Breast epithelium (tissue), 4 donors: ENCODE data around the gene KMT2E. TPM values are rescaled to one million over a fixed set of nuclear protein-coding genes. Genes with fewer than 3 reads are reported as not detected.

Experiments used
- DNase-seq, 2 donors: peaks; one replicate each; pipeline ENCODE4 v3.0.0-alpha.2; 2019; ENCODE audit warnings: low spot score in 2 of 2
- H3K27ac ChIP-seq, 2 donors: fragments of 200-600 bp; sonication (generic) in 1 of 2; one replicate each; pipeline ENCODE4 v1.5.1; 2016 to 2019; ENCODE audit warnings: mild to moderate bottlenecking in 1 of 2
- H3K27me3 ChIP-seq, 2 donors: fragments of 200-600 bp; sonication (generic) in 1 of 2; one replicate each; pipeline versions ENCODE4 v1.5.1 to v1.6.0; 2017 to 2019; ENCODE audit warnings: control low read depth in 1 of 2, mild to moderate bottlenecking in 1 of 2
- H3K36me3 ChIP-seq: fragments of 200-600 bp; one replicate; pipeline ENCODE4 v1.5.1; 2019
- H3K4me1 ChIP-seq, 2 donors: fragments of 200-600 bp; sonication (generic); one replicate each; pipeline ENCODE4 v1.5.1; 2016 to 2019; ENCODE audit warnings: control low read depth in 1 of 2
- H3K4me3 ChIP-seq, 3 donors: fragments of 200-600 bp; sonication (generic); 1 replicate in 2 of 3; 2 replicates in 1 of 3; pipeline ENCODE4 v1.5.1; 2016 to 2019; ENCODE audit warnings: mild to moderate bottlenecking in 3 of 3, moderate library complexity in 2 of 3
- H3K9me3 ChIP-seq, 2 donors: fragments of 200-600 bp; sonication (generic) in 1 of 2; one replicate each; pipeline ENCODE4 v1.5.1; 2016 to 2019; ENCODE audit warnings: control low read depth in 1 of 2
- POLR2A ChIP-seq: fragments of 450-650 bp; IDR thresholded peaks from one replicate; pipeline ENCODE4 v1.6.1; 2016; ENCODE audit warnings: antibody characterized with exemption, mild to moderate bottlenecking, moderate library complexity
- POLR2AphosphoS5 ChIP-seq, 3 donors: sonication (generic); formaldehyde crosslinking; IDR thresholded peaks; one replicate each; pipeline ENCODE4 v1.6.1; 2017; ENCODE audit warnings: antibody characterized with exemption in 3 of 3
- intact Hi-C: fragments of 100-400 bp; cut with DNase I; formaldehyde crosslinking; loops from one replicate; pipeline ENCODE4 v1.15.1; 2023; ENCODE audit warnings: low total_unique reads
- total RNA-seq, 3 donors: library from RNA; depleted of rRNA; stranded (reverse); fragments of >200 nt; gene quantifications; one replicate each; pipeline ENCODE4 v1.1.0, GENCODE V29; 2016
- TF ChIP-seq, protein P1 (sequence below), 3 donors: fragments of 450-650 bp; IDR thresholded peaks; one replicate each; pipeline ENCODE4 v1.5.1; 2016 to 2017; ENCODE audit warnings: antibody characterized with exemption in 3 of 3, mild to moderate bottlenecking in 3 of 3, moderate library complexity in 3 of 3

The KMT2E gene
- total RNA-seq, 3 donors from 2014 or later = 88.2 to 184 (median 168) TPM

DNA sequence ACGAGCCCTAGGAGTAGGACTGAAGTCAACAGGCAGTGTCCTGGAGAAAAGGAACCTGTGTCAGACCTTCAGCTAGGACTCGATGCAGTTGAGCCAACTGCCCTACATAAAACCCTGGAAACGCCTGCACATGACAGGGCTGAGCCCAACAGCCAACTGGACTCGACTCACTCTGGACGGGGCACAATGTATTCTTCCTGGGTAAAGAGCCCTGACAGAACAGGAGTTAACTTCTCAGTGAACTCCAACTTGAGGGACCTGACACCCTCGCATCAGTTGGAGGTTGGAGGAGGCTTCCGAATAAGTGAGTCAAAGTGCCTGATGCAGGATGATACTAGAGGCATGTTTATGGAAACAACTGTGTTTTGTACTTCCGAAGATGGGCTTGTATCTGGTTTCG, 93.5 kb downstream of the KMT2E start:
- intact Hi-C loops = no loop called here
- no peak overlapping the region for H3K27ac ChIP-seq
- H3K27me3 ChIP-seq = no peaks in the 10 kb centered on the region
- no peaks in the 10 kb centered on the region for H3K9me3 ChIP-seq
- H3K4me1 ChIP-seq = no peaks in the 10 kb centered on the region
- DNase-seq = no peak
- TF ChIP-seq POLR2A = no peak
- TF ChIP-seq, protein P1, sequence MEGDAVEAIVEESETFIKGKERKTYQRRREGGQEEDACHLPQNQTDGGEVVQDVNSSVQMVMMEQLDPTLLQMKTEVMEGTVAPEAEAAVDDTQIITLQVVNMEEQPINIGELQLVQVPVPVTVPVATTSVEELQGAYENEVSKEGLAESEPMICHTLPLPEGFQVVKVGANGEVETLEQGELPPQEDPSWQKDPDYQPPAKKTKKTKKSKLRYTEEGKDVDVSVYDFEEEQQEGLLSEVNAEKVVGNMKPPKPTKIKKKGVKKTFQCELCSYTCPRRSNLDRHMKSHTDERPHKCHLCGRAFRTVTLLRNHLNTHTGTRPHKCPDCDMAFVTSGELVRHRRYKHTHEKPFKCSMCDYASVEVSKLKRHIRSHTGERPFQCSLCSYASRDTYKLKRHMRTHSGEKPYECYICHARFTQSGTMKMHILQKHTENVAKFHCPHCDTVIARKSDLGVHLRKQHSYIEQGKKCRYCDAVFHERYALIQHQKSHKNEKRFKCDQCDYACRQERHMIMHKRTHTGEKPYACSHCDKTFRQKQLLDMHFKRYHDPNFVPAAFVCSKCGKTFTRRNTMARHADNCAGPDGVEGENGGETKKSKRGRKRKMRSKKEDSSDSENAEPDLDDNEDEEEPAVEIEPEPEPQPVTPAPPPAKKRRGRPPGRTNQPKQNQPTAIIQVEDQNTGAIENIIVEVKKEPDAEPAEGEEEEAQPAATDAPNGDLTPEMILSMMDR (IDR thresholded peaks at IDR 0.05) = no peak
- no peak overlapping the region for H3K4me3 ChIP-seq
- peaks cover 20% of the 10 kb centered on the region for H3K36me3 ChIP-seq

DNA sequence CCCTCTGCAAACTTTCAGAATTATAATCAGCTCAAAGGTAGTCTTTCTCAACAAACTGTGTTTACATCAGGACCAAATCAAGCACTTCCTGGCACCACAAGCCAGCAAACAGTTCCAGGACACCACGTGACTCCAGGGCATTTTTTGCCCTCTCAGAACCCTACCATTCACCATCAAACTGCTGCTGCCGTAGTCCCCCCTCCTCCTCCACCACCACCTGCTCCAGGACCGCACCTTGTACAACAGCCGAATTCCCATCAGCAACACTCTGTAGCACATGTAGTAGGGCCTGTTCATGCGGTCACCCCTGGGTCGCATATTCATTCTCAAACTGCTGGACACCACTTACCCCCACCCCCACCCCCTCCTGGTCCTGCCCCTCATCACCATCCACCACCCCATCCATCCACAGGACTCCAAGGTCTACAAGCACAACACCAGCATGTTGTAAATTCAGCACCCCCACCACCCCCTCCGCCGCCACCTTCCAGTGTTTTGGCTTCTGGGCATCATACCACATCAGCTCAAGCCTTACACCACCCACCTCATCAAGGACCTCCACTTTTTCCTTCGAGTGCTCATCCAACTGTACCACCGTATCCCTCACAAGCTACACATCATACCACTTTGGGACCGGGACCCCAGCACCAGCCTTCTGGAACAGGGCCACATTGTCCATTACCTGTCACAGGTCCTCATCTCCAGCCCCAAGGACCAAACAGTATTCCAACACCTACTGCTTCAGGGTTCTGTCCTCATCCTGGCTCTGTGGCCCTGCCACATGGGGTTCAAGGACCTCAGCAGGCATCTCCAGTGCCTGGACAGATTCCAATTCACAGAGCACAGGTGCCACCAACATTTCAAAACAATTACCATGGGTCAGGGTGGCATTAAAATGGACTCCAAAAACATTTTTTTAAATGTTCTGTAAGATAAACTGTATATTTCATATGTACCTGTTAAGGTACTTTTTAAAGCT, 98.7 kb downstream of the KMT2E start:
- Histone ChIP-seq H3K4me1 (no peaks in the 10 kb centered on the region), H3K9me3 (no peaks in the 10 kb centered on the region), H3K27ac (peak overlapping the region; percentile 22 to 40), H3K36me3 (peaks cover 24% of the 10 kb centered on the region), H3K4me3 (no peak overlapping the region), H3K27me3 (no peaks in the 10 kb centered on the region)
- TF ChIP-seq POLR2AphosphoS5 (IDR thresholded peaks at IDR 0.05) = peak in 1 of 3 donors; percentile 25
- no peak for TF ChIP-seq POLR2A
- intact Hi-C loops = no loop called here
- DNase-seq = no peak

DNA sequence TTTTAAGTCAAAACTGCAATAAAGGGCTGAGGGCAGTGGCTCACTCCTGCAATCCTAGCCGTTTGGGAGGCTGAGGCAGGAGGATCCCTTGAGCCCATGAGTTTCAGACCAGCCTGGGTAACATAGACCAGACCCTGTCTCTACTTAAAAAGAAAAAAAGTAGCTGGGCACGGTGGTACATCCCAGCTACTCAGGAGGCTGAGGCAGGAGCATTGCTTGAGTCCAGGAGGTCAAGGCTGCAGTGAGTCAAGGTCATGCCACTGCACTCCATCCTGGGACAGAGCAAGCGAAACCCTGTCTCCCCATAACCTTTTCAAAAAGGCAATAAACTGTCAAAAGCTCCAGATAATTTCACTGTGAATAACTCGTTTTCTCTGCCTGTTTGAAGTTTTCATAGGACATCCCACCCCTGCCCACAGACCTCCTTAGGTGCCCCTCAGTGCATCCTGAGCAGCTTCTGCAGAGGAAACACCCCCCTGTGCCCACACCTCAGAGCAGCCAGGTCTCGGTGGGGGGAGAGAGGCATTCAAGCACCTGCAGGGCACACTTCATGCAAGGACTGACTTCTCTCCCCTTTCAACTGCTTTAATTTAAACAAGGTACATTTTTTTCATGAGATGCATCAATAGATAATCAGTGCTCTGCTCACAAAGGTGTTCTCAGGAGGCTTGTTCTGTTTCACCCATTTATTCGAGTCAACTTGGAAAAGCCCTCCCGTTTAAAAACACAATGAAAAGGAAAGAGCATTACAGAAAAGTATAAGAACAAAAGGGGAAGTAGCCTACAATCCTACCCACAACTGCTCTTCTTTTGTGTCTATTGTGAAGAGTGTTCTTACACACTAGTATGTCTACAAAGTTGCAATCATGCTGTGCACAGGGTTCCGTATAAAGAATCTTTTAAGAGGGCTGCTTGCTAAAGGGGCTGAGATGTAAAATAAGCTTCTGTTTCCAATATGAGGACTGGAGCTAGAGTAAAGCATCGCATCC, 104.9 kb downstream of the KMT2E start:
- H3K4me3 ChIP-seq = no peak overlapping the region
- peaks cover 4% of the 10 kb centered on the region for H3K36me3 ChIP-seq
- no peaks in the 10 kb centered on the region for H3K4me1 ChIP-seq
- intact Hi-C loops = no loop called here
- H3K9me3 ChIP-seq = no peaks in the 10 kb centered on the region
- DNase-seq = no peak
- H3K27me3 ChIP-seq = no peaks in the 10 kb centered on the region
- H3K27ac ChIP-seq = no peak overlapping the region
- TF ChIP-seq POLR2A (no peak), POLR2AphosphoS5 (IDR thresholded peaks at IDR 0.05) (no peak)
- TF ChIP-seq, protein P1 (IDR thresholded peaks at IDR 0.05) = no peak

- H3K4me1 ChIP-seq = no peaks in the 10 kb centered on the region
- H3K4me3 ChIP-seq = no peak overlapping the region
- no peaks in the 10 kb centered on the region for H3K36me3 ChIP-seq
- DNase-seq = no peak
- H3K9me3 ChIP-seq = no peaks in the 10 kb centered on the region
- no peaks in the 10 kb centered on the region for H3K27me3 ChIP-seq
- no peak overlapping the region for H3K27ac ChIP-seq
- intact Hi-C loops = loop anchor here (5.0 kb wide), 1 partner anchor 60 kb away; no protein-coding TSS in a partner anchor
- TF ChIP-seq POLR2A (no peak), POLR2AphosphoS5 (IDR thresholded peaks at IDR 0.05) (no peak)
- TF ChIP-seq, protein P1 (IDR thresholded peaks at IDR 0.05) = no peak
Observed at GRCh38 chr7:105122619-105123018, 108.6 kb downstream of the KMT2E start.

DNA sequence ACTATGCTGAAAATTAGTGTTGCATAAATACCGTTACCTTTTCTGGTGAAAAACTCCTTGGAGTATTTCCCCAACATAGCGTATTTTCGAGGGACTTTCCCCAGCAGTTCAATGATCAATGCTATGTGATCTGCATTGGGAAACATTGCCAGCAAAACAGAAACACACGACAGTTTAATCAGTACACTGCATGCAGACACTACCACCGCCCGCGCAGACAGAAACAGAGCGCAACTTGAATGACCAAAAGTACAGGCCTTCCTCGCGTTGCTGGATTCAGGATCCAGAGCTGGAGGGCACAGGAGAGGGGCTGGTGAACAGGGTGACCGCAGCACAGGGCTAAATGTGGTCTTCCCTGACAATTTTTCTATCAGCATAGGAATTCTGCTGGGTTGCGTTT, 111.7 kb downstream of the KMT2E start:
- no peak for DNase-seq
- TF ChIP-seq, protein P1 (IDR thresholded peaks at IDR 0.05) = no peak
- TF ChIP-seq POLR2A = no peak
- no peak for TF ChIP-seq POLR2AphosphoS5 (IDR thresholded peaks at IDR 0.05)
- H3K4me1 ChIP-seq = no peaks in the 10 kb centered on the region
- intact Hi-C loops = no loop called here
- H3K27ac ChIP-seq = no peak overlapping the region
- H3K9me3 ChIP-seq = no peaks in the 10 kb centered on the region
- H3K27me3 ChIP-seq = no peaks in the 10 kb centered on the region
- no peak overlapping the region for H3K4me3 ChIP-seq
- H3K36me3 ChIP-seq = no peaks in the 10 kb centered on the region
